Lower leg skin (tissue), 4 donors: ENCODE results near the gene NANP. TPM values are rescaled to one million over a fixed set of nuclear protein-coding genes. Genes with fewer than 3 reads are reported as not detected.
"Not testable (repeated sequence)": the region's sequence is repeated elsewhere in the genome, so short reads cannot be mapped to it uniquely, and the experiment has no call there.

Experiments used
- DNase-seq, 2 donors: peaks; one replicate each; pipeline ENCODE4 v3.0.0-alpha.2; 2019; ENCODE audit warnings: low spot score in 2 of 2
- H3K4me3 ChIP-seq: fragments of 200-600 bp; sonication (generic); 2 replicates; pipeline ENCODE4 v1.5.1; 2017; ENCODE audit warnings: mild to moderate bottlenecking, low read depth; ENCODE audit not compliant: poor library complexity, severe bottlenecking
- POLR2A ChIP-seq, 2 donors: fragments of 450-650 bp; IDR thresholded peaks; one replicate each; pipeline ENCODE4 v1.6.1; 2016 to 2017; ENCODE audit warnings: antibody characterized with exemption in 2 of 2, mild to moderate bottlenecking in 1 of 2, moderate library complexity in 1 of 2
- WGBS, 2 donors: methylation state at CpG; one replicate each; pipeline ENCODE4 v1.1.5; 2018; 5-methylcytosine and 5-hydroxymethylcytosine counted together
- intact Hi-C: fragments of 100-400 bp; cut with DNase I; formaldehyde crosslinking; loops from one replicate; pipeline ENCODE4 v1.15.0; 2023; ENCODE audit warnings: low total_unique reads
- total RNA-seq, 4 donors: library from RNA; depleted of rRNA; stranded (reverse); fragments of >200 nt; gene quantifications; one replicate each; pipeline ENCODE4 v1.1.0, GENCODE V29; 2016
- TF ChIP-seq, protein P1 (sequence below), 3 donors: fragments of 450-650 bp; IDR thresholded peaks; one replicate each; pipeline ENCODE4 v1.5.1; 2016; ENCODE audit warnings: antibody characterized with exemption in 3 of 3, mild to moderate bottlenecking in 3 of 3, moderate library complexity in 2 of 3

NANP gene
- total RNA-seq, 4 donors from 2014 or later: 3.2 to 4.3 (median 3.6) TPM

DNA sequence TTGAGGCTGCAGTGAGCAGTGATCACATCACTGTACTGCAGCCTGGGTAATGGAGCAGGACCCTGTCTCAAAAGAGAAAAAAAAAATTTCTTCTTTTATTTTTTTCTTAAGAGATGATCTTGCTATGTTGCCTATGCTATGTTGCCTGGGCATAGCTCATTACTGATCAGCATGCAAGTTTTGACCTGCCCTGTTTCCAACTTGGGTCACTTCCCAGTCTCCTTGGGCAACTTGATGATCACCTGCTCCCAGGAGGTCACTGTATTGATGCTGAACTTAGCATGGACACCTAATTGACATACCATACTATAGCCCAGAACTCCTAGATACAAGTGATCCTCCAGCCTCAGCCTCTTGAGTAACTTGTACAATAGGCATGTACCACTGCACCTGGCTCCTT lies 30.7 kb upstream of the NANP start:
- no peak overlapping the region for H3K4me3 ChIP-seq
- DNase-seq: no peak
- intact Hi-C loops: no loop called here
- TF ChIP-seq, protein P1, sequence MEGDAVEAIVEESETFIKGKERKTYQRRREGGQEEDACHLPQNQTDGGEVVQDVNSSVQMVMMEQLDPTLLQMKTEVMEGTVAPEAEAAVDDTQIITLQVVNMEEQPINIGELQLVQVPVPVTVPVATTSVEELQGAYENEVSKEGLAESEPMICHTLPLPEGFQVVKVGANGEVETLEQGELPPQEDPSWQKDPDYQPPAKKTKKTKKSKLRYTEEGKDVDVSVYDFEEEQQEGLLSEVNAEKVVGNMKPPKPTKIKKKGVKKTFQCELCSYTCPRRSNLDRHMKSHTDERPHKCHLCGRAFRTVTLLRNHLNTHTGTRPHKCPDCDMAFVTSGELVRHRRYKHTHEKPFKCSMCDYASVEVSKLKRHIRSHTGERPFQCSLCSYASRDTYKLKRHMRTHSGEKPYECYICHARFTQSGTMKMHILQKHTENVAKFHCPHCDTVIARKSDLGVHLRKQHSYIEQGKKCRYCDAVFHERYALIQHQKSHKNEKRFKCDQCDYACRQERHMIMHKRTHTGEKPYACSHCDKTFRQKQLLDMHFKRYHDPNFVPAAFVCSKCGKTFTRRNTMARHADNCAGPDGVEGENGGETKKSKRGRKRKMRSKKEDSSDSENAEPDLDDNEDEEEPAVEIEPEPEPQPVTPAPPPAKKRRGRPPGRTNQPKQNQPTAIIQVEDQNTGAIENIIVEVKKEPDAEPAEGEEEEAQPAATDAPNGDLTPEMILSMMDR (IDR thresholded peaks at IDR 0.05): no peak
- no peak for TF ChIP-seq POLR2A (IDR thresholded peaks at IDR 0.05)

DNA sequence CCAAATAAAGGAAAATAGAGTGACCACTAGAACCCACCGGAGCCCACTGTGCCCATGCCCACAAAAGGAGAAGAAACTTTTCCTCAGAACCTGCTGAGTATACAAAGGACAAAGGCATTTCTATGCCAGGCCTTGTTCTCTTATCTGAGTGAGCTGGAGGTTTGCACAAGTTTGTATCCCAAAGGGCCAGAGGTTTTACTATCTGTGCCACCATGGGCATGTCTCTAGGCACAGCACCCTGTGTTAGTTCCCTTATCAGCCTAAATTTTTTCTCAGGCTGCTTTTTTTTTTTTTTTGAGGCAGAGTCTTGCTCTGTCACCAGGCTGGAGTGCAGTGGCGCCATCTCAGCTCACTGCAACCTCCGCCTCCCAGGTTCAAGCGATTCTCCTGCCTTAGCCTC lies 29.1 kb upstream of the NANP start:
- intact Hi-C loops, DNase-seq, H3K4me3 ChIP-seq: not testable (repeated sequence)
- 96 to 99% methylated on average over 4 of the region's 4 CpGs for WGBS, 2 donors

DNA sequence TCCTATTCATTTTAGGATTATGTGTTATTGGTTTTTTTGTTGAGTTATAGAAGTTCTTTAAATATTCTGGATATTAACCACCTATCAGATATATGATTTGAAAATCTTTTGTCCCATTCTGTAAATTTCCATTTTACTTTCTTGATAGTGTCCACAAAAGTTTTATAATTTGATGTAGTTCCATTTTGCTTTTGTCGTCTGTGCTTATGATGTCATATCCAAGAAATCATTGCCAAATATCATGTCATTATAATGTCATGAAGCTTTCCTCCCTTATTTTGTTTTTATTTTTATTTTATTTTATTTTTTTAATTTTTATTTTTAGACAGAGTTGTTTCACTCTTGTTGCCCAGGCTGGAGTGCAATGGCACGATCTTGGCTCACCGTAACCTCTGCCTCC lies 21.0 kb upstream of the NANP start:
- DNase-seq: no peak
- 93 to 99% methylated on average over 3 of the region's 3 CpGs for WGBS, 2 donors
- intact Hi-C loops: no loop called here
- H3K4me3 ChIP-seq: no peak overlapping the region
- no peak for TF ChIP-seq POLR2A (IDR thresholded peaks at IDR 0.05)
- TF ChIP-seq, protein P1 (IDR thresholded peaks at IDR 0.05): no peak

DNA sequence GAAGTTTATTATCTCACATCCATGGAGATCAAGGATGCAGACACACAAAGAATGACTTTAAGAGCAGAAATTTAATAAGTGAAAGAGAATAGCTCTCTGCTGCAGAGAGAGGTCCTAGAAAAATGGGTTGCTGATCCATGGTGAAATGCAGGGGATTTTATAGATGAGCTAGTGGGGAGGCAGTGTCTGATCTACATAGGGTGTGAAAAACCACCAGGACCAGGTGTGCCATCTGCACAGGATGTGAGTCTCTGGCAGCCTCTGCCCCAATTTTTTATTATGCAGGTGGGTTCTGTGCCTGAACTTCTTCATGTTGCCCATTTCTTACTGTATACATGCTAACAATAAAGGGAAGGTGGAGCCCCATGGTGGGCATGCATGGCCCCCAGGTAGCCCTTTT lies 19.9 kb upstream of the NANP start:
- no peak for DNase-seq
- intact Hi-C loops: no loop called here

DNA sequence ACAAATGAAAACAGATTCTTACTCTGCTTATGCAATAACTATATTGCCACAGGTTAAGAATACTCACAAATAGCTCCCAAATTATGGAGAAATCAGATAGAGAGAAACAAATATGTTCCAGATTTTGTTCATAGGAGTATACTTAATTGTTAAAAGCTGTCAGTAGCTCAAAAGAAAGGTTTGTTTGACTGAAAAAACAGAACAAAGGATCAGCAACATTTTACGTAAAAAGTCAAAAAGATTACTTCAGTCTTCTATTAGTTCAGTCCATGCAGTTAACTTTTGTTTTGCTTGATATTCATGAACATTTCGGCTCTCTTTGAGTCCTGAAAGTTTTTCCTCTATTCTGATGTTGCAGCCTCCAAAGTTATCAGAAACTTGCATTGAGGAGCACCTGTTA lies 13.4 kb upstream of the NANP start:
- intact Hi-C loops: no loop called here
- TF ChIP-seq POLR2A (IDR thresholded peaks at IDR 0.05): no peak
- TF ChIP-seq, protein P1 (IDR thresholded peaks at IDR 0.05): no peak
- no peak overlapping the region for H3K4me3 ChIP-seq
- DNase-seq: no peak
- 95 to 100% methylated on average over 2 of the region's 2 CpGs for WGBS, 2 donors

More for the DNA sequence above, 19.9 kb upstream of the NANP start:
- TF ChIP-seq POLR2A (IDR thresholded peaks at IDR 0.05): no peak
- TF ChIP-seq, protein P1 (IDR thresholded peaks at IDR 0.05): no peak
- no peak overlapping the region for H3K4me3 ChIP-seq

DNA sequence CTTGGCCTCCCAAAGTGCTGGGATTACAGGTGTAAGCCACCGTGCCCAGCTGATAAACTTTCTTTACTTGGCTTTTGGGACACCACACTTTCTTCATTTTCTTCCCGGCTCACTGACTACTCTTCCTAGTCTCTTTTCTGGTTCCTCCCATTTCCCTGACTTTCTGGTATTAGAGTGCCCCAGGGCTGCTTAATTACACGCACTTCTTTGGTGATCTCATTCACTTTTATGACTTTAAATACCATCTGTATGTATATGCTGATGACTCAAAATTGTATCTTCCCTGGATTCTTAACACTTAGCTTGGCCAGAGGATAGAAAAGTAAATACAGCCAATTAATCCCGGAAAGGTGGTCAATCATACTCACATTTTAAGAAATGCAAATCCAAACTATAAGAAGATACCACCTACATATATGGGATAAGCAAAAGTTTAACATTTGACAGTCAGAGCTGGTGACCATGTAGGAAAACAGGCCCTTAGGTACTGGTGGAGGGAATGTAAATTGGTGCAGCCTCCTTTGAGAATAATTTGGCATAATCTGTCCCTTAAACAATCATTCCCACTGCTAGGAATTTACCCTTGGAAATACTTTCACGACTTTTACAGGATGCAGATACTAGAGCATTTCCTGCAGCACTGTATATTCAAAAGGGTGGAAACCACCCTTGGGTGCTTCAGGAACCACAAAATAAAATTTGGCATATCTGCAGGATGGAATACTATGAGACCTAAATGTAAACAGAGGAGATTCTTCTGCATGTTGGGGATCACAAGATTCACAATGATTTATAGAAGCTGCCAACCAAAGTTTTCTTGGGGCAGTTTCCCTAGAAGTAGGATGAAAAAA lies 9.4 kb upstream of the NANP start:
- 47 to 48% methylated on average over 5 of the region's 5 CpGs for WGBS, 2 donors
- intact Hi-C loops: no loop called here
- no peak overlapping the region for H3K4me3 ChIP-seq
- no peak for DNase-seq
- TF ChIP-seq, protein P1 (IDR thresholded peaks at IDR 0.05): no peak
- no peak for TF ChIP-seq POLR2A (IDR thresholded peaks at IDR 0.05)

DNA sequence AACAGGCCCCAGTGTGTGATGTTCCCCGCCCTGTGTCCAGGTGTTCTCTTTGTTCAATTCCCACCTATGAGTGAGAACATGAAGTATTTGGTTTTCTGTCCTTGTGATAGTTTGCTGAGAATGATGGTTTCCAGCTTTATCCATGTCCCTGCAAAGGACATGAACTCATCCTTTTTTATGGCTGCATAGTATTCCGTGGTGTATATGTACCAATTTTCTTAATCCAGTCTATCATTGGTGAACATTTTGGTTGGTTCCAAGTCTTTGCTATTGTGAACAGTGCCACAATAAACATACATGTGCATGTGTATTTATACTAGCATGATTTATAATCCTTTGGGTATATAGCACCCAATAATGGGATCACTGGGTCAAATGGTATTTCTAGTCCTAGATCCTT lies 6.8 kb upstream of the NANP start:
- intact Hi-C loops, DNase-seq, H3K4me3 ChIP-seq: not testable (repeated sequence)
- WGBS, 2 donors: 93 to 96% methylated on average over 2 of the region's 2 CpGs
